ENCODE data around the gene KCNE3. TPM values are rescaled to one million over a fixed set of nuclear protein-coding genes. Genes with fewer than 3 reads are reported as not detected.
A peak's percentile ranks its signal among the peaks of the same experiment; 100 is the strongest.

Gene KCNE3
- total RNA-seq, 2 donors from 2014 or later, result 6.6 to 8.3 TPM

DNA sequence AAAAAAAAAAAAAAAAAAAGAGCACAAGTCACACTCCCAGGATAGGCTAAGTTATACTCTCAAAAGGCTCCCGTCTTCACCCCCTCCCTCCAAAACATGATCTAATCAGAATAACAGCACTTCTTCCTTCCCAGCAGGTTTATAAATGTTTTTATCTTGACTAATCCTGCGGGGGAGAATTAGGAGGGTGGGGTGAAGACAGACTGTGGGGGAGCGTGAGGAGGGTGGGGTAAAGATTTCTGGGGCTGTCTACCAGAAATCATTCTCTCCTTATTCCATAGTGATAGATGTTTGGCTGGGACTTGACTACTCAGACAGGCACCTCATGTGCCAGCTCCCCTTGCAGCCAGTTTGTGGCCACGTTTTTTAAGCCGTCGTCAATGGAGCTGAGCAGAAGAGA lies 17.0 kb downstream of the KCNE3 start:
- Histone ChIP-seq H3K27me3 (replicated peaks; ENCODE audit: insufficient read depth) (no peaks in the 10 kb centered on the region), H3K27ac (no peak overlapping the region), H3K36me3 (no peaks in the 10 kb centered on the region), H3K9me3 (no peaks in the 10 kb centered on the region), H3K4me1 (ENCODE audit: control insufficient read depth in 1 of 2, low read depth in 2 of 2) (no peaks in the 10 kb centered on the region), H3K4me3 (no peak overlapping the region)
- TF ChIP-seq, protein P1, sequence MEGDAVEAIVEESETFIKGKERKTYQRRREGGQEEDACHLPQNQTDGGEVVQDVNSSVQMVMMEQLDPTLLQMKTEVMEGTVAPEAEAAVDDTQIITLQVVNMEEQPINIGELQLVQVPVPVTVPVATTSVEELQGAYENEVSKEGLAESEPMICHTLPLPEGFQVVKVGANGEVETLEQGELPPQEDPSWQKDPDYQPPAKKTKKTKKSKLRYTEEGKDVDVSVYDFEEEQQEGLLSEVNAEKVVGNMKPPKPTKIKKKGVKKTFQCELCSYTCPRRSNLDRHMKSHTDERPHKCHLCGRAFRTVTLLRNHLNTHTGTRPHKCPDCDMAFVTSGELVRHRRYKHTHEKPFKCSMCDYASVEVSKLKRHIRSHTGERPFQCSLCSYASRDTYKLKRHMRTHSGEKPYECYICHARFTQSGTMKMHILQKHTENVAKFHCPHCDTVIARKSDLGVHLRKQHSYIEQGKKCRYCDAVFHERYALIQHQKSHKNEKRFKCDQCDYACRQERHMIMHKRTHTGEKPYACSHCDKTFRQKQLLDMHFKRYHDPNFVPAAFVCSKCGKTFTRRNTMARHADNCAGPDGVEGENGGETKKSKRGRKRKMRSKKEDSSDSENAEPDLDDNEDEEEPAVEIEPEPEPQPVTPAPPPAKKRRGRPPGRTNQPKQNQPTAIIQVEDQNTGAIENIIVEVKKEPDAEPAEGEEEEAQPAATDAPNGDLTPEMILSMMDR (IDR thresholded peaks at IDR 0.05), result no peak
- DNase-seq (ENCODE audit: low spot score) (no peak), ATAC-seq (ENCODE audit: insufficient number of reproducible peaks, low FRiP score, low read depth) (no peak)

DNA sequence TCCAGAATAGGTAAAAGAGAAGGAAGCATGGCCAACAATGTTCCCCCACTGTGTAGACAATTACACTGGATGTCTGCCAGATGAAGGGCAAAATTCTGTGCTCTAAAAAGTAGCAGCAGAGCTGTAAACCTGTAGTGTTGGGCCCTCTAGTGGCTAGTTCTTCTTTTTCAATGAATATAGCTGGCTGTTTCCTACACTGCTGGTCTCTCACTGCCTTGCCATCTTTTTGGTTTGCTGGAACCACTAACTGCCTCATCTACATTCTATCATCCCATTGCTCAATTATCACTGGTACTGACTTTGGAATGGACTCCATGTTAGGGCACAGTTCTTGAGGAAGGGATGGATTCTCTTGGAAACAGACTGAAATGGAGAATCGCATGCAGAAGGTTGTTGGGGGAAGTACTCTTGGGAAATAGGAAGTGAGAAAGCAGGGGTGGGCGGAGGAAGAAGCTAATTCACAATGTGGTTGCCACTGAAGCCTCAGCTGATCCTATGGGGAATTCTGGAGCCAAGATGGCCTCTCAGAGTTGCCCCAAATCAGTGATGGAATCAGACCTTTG lies 17.9 kb downstream of the KCNE3 start:
- TF ChIP-seq, protein P1 (IDR thresholded peaks at IDR 0.05), result peak; percentile 70
- H3K9me3 ChIP-seq, result no peaks in the 10 kb centered on the region
- H3K36me3 ChIP-seq, result no peaks in the 10 kb centered on the region
- no peak overlapping the region for H3K4me3 ChIP-seq
- no peak overlapping the region for H3K27ac ChIP-seq
- DNase-seq (ENCODE audit: low spot score) (no peak), ATAC-seq (ENCODE audit: insufficient number of reproducible peaks, low FRiP score, low read depth) (peak; percentile 69)
- H3K27me3 ChIP-seq (replicated peaks; ENCODE audit: insufficient read depth), result no peaks in the 10 kb centered on the region
- peaks cover 0 to under 1% of the 10 kb centered on the region in 2 donors for H3K4me1 ChIP-seq (ENCODE audit: control insufficient read depth in 1 of 2, low read depth in 2 of 2)

DNA sequence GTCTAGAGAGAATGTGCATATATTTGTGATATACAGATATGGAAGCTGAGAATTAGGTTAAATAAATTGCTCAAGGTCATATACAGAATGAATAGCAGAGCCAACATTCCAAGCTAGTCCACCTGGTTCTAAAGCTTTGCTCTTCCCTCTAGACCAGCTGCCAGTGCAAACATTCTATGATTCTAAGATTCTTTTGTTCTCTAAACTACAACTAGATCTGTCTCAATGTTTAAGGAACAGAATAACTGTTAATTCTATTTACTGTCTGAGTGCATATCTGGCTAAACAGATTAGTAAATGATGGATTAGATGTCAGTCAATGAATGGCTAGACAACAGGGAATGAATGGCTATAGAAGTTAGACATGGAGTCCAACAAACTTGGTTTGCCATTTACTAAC lies 19.6 kb downstream of the KCNE3 start:
- H3K9me3 ChIP-seq, result no peaks in the 10 kb centered on the region
- no peak for DNase-seq (ENCODE audit: low spot score)
- no peaks in the 10 kb centered on the region for H3K36me3 ChIP-seq
- no peak overlapping the region for H3K4me3 ChIP-seq
- H3K27ac ChIP-seq, result no peak overlapping the region
- TF ChIP-seq, protein P1 (IDR thresholded peaks at IDR 0.05), result no peak
- no peak for ATAC-seq (ENCODE audit: insufficient number of reproducible peaks, low FRiP score, low read depth)
- peaks cover 12 to 16% of the 10 kb centered on the region in 2 donors for H3K4me1 ChIP-seq (ENCODE audit: control insufficient read depth in 1 of 2, low read depth in 2 of 2)
- H3K27me3 ChIP-seq (replicated peaks; ENCODE audit: insufficient read depth), result no peaks in the 10 kb centered on the region

DNA sequence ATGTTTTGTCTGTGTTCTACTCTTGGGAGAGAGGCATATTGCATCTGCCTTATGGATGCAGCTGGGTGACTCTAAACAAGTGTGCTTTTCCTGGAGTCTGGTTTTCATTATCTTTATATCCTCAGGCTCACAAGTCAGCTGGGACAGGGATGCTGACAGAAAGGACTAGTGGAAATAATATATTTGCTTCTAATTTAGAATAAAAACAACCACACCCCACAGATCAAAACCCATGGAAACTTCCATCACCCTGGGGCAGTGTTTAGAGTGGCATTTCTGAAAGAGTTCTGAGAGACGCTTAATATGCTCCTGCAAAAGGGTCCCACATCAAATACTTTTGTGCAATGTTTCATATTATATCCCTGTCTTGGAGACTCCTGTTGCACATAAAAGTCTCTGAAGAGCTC lies 20.8 kb downstream of the KCNE3 start:
- Histone ChIP-seq H3K27ac (no peak overlapping the region), H3K4me1 (ENCODE audit: control insufficient read depth in 1 of 2, low read depth in 2 of 2) (peaks cover 12 to 21% of the 10 kb centered on the region in 2 donors), H3K4me3 (no peak overlapping the region), H3K9me3 (no peaks in the 10 kb centered on the region), H3K36me3 (no peaks in the 10 kb centered on the region), H3K27me3 (replicated peaks; ENCODE audit: insufficient read depth) (no peaks in the 10 kb centered on the region)
- DNase-seq (ENCODE audit: low spot score) (no peak), ATAC-seq (ENCODE audit: insufficient number of reproducible peaks, low FRiP score, low read depth) (no peak)
- TF ChIP-seq, protein P1 (IDR thresholded peaks at IDR 0.05), result no peak

DNA sequence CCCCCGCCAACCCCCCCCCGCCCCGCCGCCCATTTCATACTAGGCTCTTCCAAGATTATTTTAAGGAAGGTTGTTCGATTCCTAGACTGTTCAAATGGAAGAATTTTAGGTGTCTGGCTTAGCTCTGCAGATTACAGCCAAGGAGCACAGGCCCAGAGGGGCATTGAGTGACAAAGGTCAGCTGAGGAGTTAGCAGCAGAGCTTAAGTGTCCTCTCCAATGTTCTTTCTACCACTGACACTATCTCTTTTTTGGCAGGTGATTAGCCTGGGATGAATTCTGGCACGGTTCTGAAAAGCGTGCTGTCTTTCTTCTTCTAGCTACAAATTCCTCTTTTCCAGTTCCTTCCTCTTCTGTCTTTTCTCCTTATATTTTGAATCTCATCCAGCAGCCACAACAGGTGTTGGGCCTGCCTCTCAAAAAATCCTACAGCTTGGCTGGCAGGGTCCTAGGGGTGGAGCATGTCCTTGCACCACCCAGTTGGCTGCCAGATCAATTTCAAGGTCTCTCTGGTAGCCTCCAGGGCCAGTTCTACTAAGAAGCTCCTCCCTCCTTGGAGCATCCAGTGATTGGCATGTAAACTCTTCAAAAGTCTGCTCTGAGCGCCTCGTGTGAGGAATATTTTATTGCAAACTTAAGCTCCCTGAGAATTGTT lies 23.0 kb downstream of the KCNE3 start:
- Histone ChIP-seq H3K4me3 (no peak overlapping the region), H3K36me3 (no peaks in the 10 kb centered on the region), H3K9me3 (no peaks in the 10 kb centered on the region), H3K4me1 (ENCODE audit: control insufficient read depth in 1 of 2, low read depth in 2 of 2) (peaks cover 12 to 21% of the 10 kb centered on the region in 2 donors), H3K27ac (no peak overlapping the region), H3K27me3 (replicated peaks; ENCODE audit: insufficient read depth) (no peaks in the 10 kb centered on the region)
- TF ChIP-seq, protein P1 (IDR thresholded peaks at IDR 0.05), result no peak
- DNase-seq (ENCODE audit: low spot score) (no peak), ATAC-seq (ENCODE audit: insufficient number of reproducible peaks, low FRiP score, low read depth) (no peak)
